HEK293 (cell line): ENCODE data around the gene ICE1.

Experiments
- CTCF ChIA-PET: fragments of 350-600 bp; formaldehyde crosslinking; extraction: SDS; loops from one replicate; lab custom pipeline; 2021; ENCODE audit warnings: antibody characterized with exemption; lab: Yijun Ruan, JAX
- POLR2A ChIA-PET: fragments of 300-600 bp; formaldehyde crosslinking; extraction: SDS; loops from one replicate; lab custom pipeline; 2020; ENCODE audit warnings: antibody characterized with exemption, inconsistent platforms; lab: Yijun Ruan, JAX
- H3K27ac ChIP-seq: fragments of 200-500 bp; sonication (Bioruptor generic); 2 replicates; pipeline ENCODE4 v1.5.1; 2014; ENCODE audit warnings: low read depth, low read length, control low read depth, inconsistent platforms; ENCODE audit errors: extremely low read depth
- H3K36me3 ChIP-seq, 2 experiments: fragments of 200-500 bp in 1 of 2; sonication (Bioruptor generic) in 1 of 2; 1 replicate in 1 of 2; 2 replicates in 1 of 2; pipeline ENCODE4 v1.5.1; 2014 to 2017; ENCODE audit warnings: inconsistent platforms in 2 of 2, low read length in 2 of 2; ENCODE audit not compliant: control insufficient read depth in 2 of 2, insufficient read depth in 1 of 2
- H3K4me1 ChIP-seq: fragments of 200-500 bp; sonication (Bioruptor generic); 2 replicates; pipeline ENCODE4 v1.5.1; 2014; ENCODE audit warnings: mild to moderate bottlenecking, low read length, inconsistent platforms; ENCODE audit not compliant: control insufficient read depth, insufficient read depth
- H3K4me3 ChIP-seq: 2 replicates; pipeline ENCODE4 v1.5.1; 2011; ENCODE audit warnings: low read depth, mild to moderate bottlenecking, control low read depth, low read length, moderate library complexity
- H3K9me3 ChIP-seq: fragments of 200-500 bp; sonication (Bioruptor generic); 2 replicates; pipeline ENCODE4 v1.5.1; 2014; ENCODE audit warnings: low read depth, low read length, inconsistent platforms; ENCODE audit not compliant: control insufficient read depth, insufficient read depth
- CTCF ChIP-seq: fragments of 450-650 bp; formaldehyde crosslinking; IDR thresholded peaks from 2 replicates; pipeline ENCODE4 v1.5.1; 2016; ENCODE audit warnings: missing biosample characterization, missing genetic modification characterization
- FEZF1 ChIP-seq: fragments of 450-650 bp; formaldehyde crosslinking; IDR thresholded peaks from 2 replicates; pipeline ENCODE4 v1.5.1; 2016; ENCODE audit warnings: missing biosample characterization, missing genetic modification characterization
- HOXA7 ChIP-seq: sonication (generic); formaldehyde crosslinking; IDR thresholded peaks from 2 replicates; pipeline ENCODE4 v1.8.1; 2022; ENCODE audit warnings: missing genetic modification reagents, borderline replicate concordance
- HOXC10 ChIP-seq: sonication (generic); formaldehyde crosslinking; IDR thresholded peaks from 2 replicates; pipeline ENCODE4 v1.8.1; 2023; ENCODE audit warnings: mild to moderate bottlenecking, missing genetic modification reagents
- KLF16 ChIP-seq: fragments of 450-650 bp; formaldehyde crosslinking; IDR thresholded peaks from 2 replicates; pipeline ENCODE4 v1.5.1; 2017; ENCODE audit warnings: missing biosample characterization, missing genetic modification characterization
- KLF8 ChIP-seq: fragments of 450-650 bp; formaldehyde crosslinking; IDR thresholded peaks from 2 replicates; pipeline ENCODE4 v1.5.1; 2016; ENCODE audit warnings: missing biosample characterization, missing genetic modification characterization
- OVOL3 ChIP-seq: fragments of 450-650 bp; formaldehyde crosslinking; IDR thresholded peaks from 2 replicates; pipeline ENCODE4 v1.5.1; 2016; ENCODE audit warnings: missing biosample characterization, missing genetic modification characterization
- SETDB1 ChIP-seq: IDR thresholded peaks from one replicate; pipeline ENCODE4 v1.6.1; 2017; ENCODE audit warnings: mild to moderate bottlenecking, low read length, moderate library complexity, mixed read lengths; ENCODE audit not compliant: insufficient read length
- SP7 ChIP-seq: fragments of 450-650 bp; formaldehyde crosslinking; IDR thresholded peaks from 2 replicates; pipeline ENCODE4 v1.5.1; 2016; ENCODE audit warnings: missing biosample characterization, missing genetic modification characterization
- TRIM28 ChIP-seq: IDR thresholded peaks from 2 replicates; pipeline ENCODE4 v1.6.1; 2011; ENCODE audit warnings: low read length, control low read depth, borderline replicate concordance
- ZBTB10 ChIP-seq: fragments of 450-650 bp; formaldehyde crosslinking; IDR thresholded peaks from 2 replicates; pipeline ENCODE4 v1.5.1; 2016; ENCODE audit warnings: missing biosample characterization, missing genetic modification characterization
- ZBTB26 ChIP-seq: fragments of 450-650 bp; formaldehyde crosslinking; optimal IDR thresholded peaks from 2 replicates; pipeline ENCODE3; 2016; ENCODE audit warnings: missing biosample characterization, mild to moderate bottlenecking, missing genetic modification characterization
- ZFP69B ChIP-seq: fragments of 450-650 bp; formaldehyde crosslinking; IDR thresholded peaks from 2 replicates; pipeline ENCODE4 v1.5.1; 2016; ENCODE audit warnings: missing biosample characterization, missing genetic modification characterization
- ZIC2 ChIP-seq: fragments of 450-650 bp; formaldehyde crosslinking; IDR thresholded peaks from 2 replicates; pipeline ENCODE4 v1.5.1; 2016; ENCODE audit warnings: missing biosample characterization, missing genetic modification characterization
- ZNF18 ChIP-seq: fragments of 450-650 bp; formaldehyde crosslinking; IDR thresholded peaks from 2 replicates; pipeline ENCODE4 v1.5.1; 2016; ENCODE audit warnings: missing biosample characterization, missing genetic modification characterization
- ZNF248 ChIP-seq: fragments of 450-650 bp; formaldehyde crosslinking; IDR thresholded peaks from 2 replicates; pipeline ENCODE4 v1.5.1; 2017; ENCODE audit warnings: missing biosample characterization, missing genetic modification characterization
- ZNF394 ChIP-seq: fragments of 450-650 bp; formaldehyde crosslinking; IDR thresholded peaks from 2 replicates; pipeline ENCODE4 v1.5.1; 2016; ENCODE audit warnings: missing biosample characterization, missing genetic modification characterization, mild to moderate bottlenecking, moderate library complexity, borderline replicate concordance
- ZNF398 ChIP-seq: fragments of 450-650 bp; formaldehyde crosslinking; IDR thresholded peaks from 2 replicates; pipeline ENCODE4 v1.5.1; 2017; ENCODE audit warnings: missing biosample characterization, missing genetic modification characterization
- ZNF513 ChIP-seq: fragments of 450-650 bp; IDR thresholded peaks from 2 replicates; pipeline ENCODE4 v1.5.1; 2018; ENCODE audit warnings: missing biosample characterization, missing genetic modification characterization
- ZNF521 ChIP-seq: fragments of 450-650 bp; formaldehyde crosslinking; IDR thresholded peaks from 2 replicates; pipeline ENCODE4 v1.5.1; 2017; ENCODE audit warnings: missing biosample characterization, mild to moderate bottlenecking, missing genetic modification characterization

The ICE1 gene, protein sequence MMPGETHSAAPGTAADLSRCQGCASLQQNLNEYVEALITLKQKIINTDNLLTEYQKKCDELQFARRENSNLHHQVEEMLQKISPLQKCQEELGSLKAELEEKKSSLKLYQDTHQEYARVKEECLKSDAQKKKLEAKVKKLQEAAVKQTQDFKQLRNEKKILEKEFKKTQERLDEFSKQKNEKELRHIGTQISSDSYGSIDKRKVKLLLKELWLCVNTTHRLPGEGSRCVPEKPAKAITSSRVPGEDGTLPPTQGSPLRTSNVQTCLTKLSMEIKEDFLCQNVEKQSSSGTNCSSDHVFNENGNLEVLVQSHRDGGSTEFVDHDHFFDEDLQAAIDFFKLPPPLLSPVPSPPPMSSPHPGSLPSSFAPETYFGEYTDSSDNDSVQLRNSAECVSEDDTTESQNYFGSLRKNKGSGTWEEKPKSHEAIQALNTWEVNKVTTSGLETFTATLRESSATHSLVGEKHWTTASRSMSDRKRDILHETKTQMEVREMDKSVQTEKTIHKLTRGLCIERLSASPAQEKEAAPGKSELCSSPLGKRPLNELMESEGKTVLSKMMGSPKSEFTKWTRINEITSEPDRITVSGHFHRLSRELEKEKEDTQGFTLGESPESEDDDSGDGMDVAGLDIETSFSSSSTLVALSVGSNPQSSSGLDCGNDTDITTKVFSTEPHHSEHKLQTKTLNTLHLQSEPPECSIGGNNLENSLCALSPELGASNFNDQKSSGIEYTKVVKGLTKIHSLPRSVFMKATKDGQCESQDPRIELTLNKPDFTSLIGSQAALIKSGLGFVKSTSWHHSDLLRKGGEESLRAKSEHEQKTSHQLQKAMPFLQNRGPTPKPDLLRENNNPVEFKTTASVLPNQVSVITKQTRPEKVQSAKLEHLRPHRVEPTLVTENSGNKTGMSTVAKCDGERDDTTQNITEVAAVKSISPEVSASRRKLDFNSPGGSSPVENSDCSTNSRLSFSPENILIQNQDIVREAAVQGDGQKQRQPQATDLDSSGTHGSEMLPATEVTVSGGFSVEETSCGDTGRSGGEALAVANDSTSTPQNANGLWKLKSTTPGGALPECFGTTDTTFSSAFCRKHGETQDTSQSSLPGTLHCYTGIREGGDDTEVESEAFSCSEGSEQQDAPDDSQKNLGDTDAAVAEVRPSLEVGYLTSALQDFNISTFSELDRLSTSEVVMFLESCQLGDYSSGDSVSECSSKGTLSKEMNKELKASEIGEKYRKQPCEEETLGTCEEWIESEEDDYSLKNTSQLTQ (N-terminal part only)

DNA sequence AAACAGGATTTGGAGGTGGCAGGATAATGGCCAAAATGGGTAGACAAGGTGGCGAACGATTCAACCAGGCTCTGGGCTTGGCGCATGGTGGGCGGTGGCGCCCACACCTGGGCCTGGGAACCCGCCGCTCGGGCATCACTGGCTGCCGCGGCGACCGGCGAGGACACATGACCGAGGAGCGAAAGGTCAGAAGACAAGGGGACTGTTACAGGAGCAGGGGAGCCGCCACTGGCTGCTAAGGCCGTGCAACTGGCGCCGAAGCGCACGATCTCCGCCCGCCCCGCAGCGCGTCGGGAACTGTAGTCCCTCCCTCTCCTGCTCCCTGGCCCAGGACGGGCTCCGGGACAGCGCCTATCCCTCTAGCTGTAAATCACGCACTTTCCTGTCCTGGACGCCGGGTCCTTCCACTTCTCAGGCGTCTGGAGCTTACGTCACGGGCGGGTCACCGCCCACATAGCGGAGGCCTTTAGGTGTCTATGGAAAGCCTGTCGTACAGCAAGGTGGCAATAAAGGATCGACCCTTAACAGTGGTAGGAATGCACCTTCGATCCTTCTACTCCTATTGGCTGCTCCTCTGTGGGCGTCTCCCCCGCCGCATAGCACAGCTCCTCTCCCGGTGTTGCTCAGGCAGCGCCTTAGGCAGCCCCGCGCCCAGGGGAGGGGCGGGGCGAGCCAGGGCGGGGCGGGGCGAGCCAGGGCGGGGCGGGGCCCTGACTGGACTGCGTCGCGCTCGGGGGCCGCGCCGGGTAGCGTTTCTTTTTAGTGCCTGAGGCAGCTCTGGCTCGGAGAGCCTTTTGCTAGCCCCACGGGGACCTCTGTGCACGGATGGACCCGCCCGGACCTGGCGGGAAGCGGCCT, at the start of gene ICE1:
TSS of gene ICE1 (plus strand) at position 717 of the 858 bp plus-strand sequence. CDS start 239 bp downstream, outside the sequence.
- CTCF ChIA-PET, result interaction anchor here (0.7 to 7.4 kb wide), 12 partner anchors 9 to 555 kb away, joined by 3 to 111 read pairs (median 4); partner anchors contain the start of gene ADAMTS16
- POLR2A ChIA-PET, result interaction anchor here (0.6 to 1.7 kb wide), 15 partner anchors 8 to 1211 kb away, joined by 3 to 18 read pairs (median 4); partner anchors contain the start of genes ADAMTS16, MED10, NSUN2 and SRD5A1
- peaks cover 0 to 10% of the 10 kb centered on the region in 2 experiments; a peak in 1 of 3 replicates for H3K36me3 ChIP-seq
- TF ChIP-seq ZNF513 (tag by site-specific recombination) (no peak), FEZF1 (no peak), OVOL3 (tag by site-specific recombination) (peak; percentile 97), KLF16 (tag by site-specific recombination) (peak; percentile 99), CTCF (tag by site-specific recombination) (peak; percentile 45; the same call in 1 of the 2 replicates), KLF8 (tag by site-specific recombination) (peak; percentile 100), ZNF521 (tag by site-specific recombination) (no peak), ZBTB10 (tag by site-specific recombination) (0 out of 2 replicates have a peak, but pooled peaks have one; percentile 20), TRIM28 (0 out of 2 replicates have a peak, but pooled peaks have one; percentile 12), SP7 (tag by site-specific recombination) (peak; percentile 84), SETDB1 (no peak), HOXA7 (no peak), ZBTB26 (tag by site-specific recombination) (peak; percentile 95), ZNF18 (no peak), ZFP69B (tag by site-specific recombination) (peak; percentile 62), ZNF394 (peak; percentile 55; the same call in 1 of the 2 replicates), HOXC10 (peak; percentile 99), ZIC2 (0 out of 2 replicates have a peak, but pooled peaks have one; percentile 36), ZNF398 (no peak), ZNF248 (tag by site-specific recombination) (no peak)

More for the DNA sequence above, at the start of gene ICE1:
- Histone ChIP-seq H3K27ac (peak within 1 kb of the TSS; percentile 85), H3K4me1 (peaks cover 15% of the 10 kb centered on the region), H3K9me3 (no peaks in the 10 kb centered on the region), H3K4me3 (peak within 1 kb of the TSS; percentile 79)
